HepG2 (cell line): ENCODE data around the gene SLC19A1. TPM values are rescaled to one million over a fixed set of nuclear protein-coding genes. Genes with fewer than 3 reads are reported as not detected.

Experiments
- AGO2 ChIP-seq: fragments of 200-400 bp; formaldehyde crosslinking; optimal IDR thresholded peaks from 2 replicates; pipeline ENCODE3; 2017; ENCODE audit warnings: mild to moderate bottlenecking, low read depth, low read length, moderate library complexity
- CCDC6 ChIP-seq: sonication (generic); formaldehyde crosslinking; IDR thresholded peaks from 2 replicates; pipeline ENCODE4 v1.8.1; 2022; ENCODE audit warnings: mild to moderate bottlenecking, missing genetic modification reagents, moderate library complexity
- DPF2 ChIP-seq: sonication (generic); formaldehyde crosslinking; IDR thresholded peaks from 2 replicates; pipeline ENCODE4 v1.4.0; 2020; ENCODE audit warnings: mild to moderate bottlenecking, low read depth, missing genetic modification reagents, borderline replicate concordance
- EEA1 ChIP-seq: sonication (generic); formaldehyde crosslinking; IDR thresholded peaks from 2 replicates; pipeline ENCODE4 v1.5.1; 2020; ENCODE audit warnings: mild to moderate bottlenecking, missing genetic modification reagents, borderline replicate concordance
- EED ChIP-seq: sonication (generic); formaldehyde crosslinking; IDR thresholded peaks from 2 replicates; pipeline ENCODE4 v1.5.0; 2020; ENCODE audit warnings: mild to moderate bottlenecking, missing genetic modification reagents
- MLLT10 ChIP-seq: sonication (generic); formaldehyde crosslinking; IDR thresholded peaks from 2 replicates; pipeline ENCODE4 v1.4.0; 2020; ENCODE audit warnings: missing genetic modification reagents
- NFE2L1 ChIP-seq: sonication (generic); formaldehyde crosslinking; IDR thresholded peaks from 2 replicates; pipeline ENCODE4 v1.4.0; 2020; ENCODE audit warnings: missing genetic modification reagents, mild to moderate bottlenecking, borderline replicate concordance
- RAD21 ChIP-seq: fragments of 450-650 bp; formaldehyde crosslinking; IDR thresholded peaks from 2 replicates; pipeline ENCODE4 v1.5.0; 2020; ENCODE audit warnings: mild to moderate bottlenecking
- SNAI1 ChIP-seq: sonication (generic); formaldehyde crosslinking; IDR thresholded peaks from 2 replicates; pipeline ENCODE4 v1.5.0; 2020; ENCODE audit warnings: mild to moderate bottlenecking, missing genetic modification reagents, borderline replicate concordance
- SPEN ChIP-seq: sonication (generic); formaldehyde crosslinking; IDR thresholded peaks from 2 replicates; pipeline ENCODE4 v1.5.1; 2020; ENCODE audit warnings: low read depth, mild to moderate bottlenecking, missing genetic modification reagents
- ZNF121 ChIP-seq: sonication (generic); formaldehyde crosslinking; IDR thresholded peaks from 2 replicates; pipeline ENCODE4 v1.5.0; 2020; ENCODE audit warnings: mild to moderate bottlenecking, missing genetic modification reagents
- ZNF44 ChIP-seq: sonication (generic); formaldehyde crosslinking; IDR thresholded peaks from 2 replicates; pipeline ENCODE4 v1.5.1; 2020; ENCODE audit warnings: mild to moderate bottlenecking, missing genetic modification reagents
- ZNF446 ChIP-seq: sonication (generic); formaldehyde crosslinking; IDR thresholded peaks from 2 replicates; pipeline ENCODE4 v1.5.0; 2020; ENCODE audit warnings: mild to moderate bottlenecking, missing genetic modification reagents
- ZNF496 ChIP-seq: sonication (generic); formaldehyde crosslinking; IDR thresholded peaks from 2 replicates; pipeline ENCODE4 v1.8.1; 2023; ENCODE audit warnings: mild to moderate bottlenecking, moderate library complexity, missing genetic modification reagents; ENCODE audit not compliant: insufficient replicate concordance
- ZNF547 ChIP-seq: sonication (generic); formaldehyde crosslinking; IDR thresholded peaks from 2 replicates; pipeline ENCODE4 v1.5.1; 2020; ENCODE audit warnings: mild to moderate bottlenecking, missing genetic modification reagents
- ZNF703 ChIP-seq: sonication (generic); formaldehyde crosslinking; IDR thresholded peaks from 2 replicates; pipeline ENCODE4 v1.5.1; 2020; ENCODE audit warnings: missing genetic modification reagents, mild to moderate bottlenecking, moderate library complexity, borderline replicate concordance
- ZNF772 ChIP-seq: sonication (generic); formaldehyde crosslinking; IDR thresholded peaks from 2 replicates; pipeline ENCODE4 v1.5.0; 2020; ENCODE audit warnings: mild to moderate bottlenecking, missing genetic modification reagents
- polyA plus RNA-seq, 8 experiments: library from polyadenylated mRNA; depleted of rRNA in 3 of 8; stranded (reverse) in 7 of 8; unstranded in 1 of 8; fragments of >200 nt; fragmentation: Illumina TruSeq in 4 of 8; extraction: Trizol in 4 of 8; gene quantifications; 2 replicates each; pipeline versions ENCODE4 v1.2.1 to v1.2.3, GENCODE V29; 2011 to 2016; ENCODE audit warnings: low read depth in 4 of 8, missing spikeins in 1 of 8, mixed read lengths in 1 of 8; ENCODE audit not compliant: insufficient read depth in 1 of 8
- total RNA-seq, 5 experiments: library from RNA; depleted of rRNA; stranded (reverse); fragments of >200 nt; fragmentation: Illumina TruSeq; extraction: Trizol; gene quantifications; 2 replicates each; pipeline ENCODE4 v1.2.3, GENCODE V29; 2016; ENCODE audit warnings: low read depth in 1 of 5
- TF ChIP-seq, protein P1 (sequence below): IDR thresholded peaks from 2 replicates; pipeline ENCODE4 v1.6.1; 2016
- TF ChIP-seq, protein P2 (sequence below): sonication (generic); formaldehyde crosslinking; IDR thresholded peaks from 2 replicates; pipeline ENCODE4 v1.5.0; 2020; ENCODE audit warnings: missing genetic modification reagents
- TF ChIP-seq, protein P3 (sequence below): fragments of 450-650 bp; IDR thresholded peaks from 2 replicates; pipeline ENCODE4 v1.6.1; 2017
- TF ChIP-seq, protein P4 (sequence below): sonication (generic); formaldehyde crosslinking; conservative IDR thresholded peaks from 2 replicates; pipeline ENCODE4 v1.5.0; 2020; ENCODE audit warnings: missing genetic modification reagents
- TF ChIP-seq, protein P5 (sequence below): sonication (generic); formaldehyde crosslinking; IDR thresholded peaks from 2 replicates; pipeline ENCODE4 v1.4.0; 2020; ENCODE audit warnings: mild to moderate bottlenecking, low read depth, missing genetic modification reagents

The SLC19A1 gene
- total and polyA plus RNA-seq, 2 of the 13 experiments (the other 11 are each of a cell fraction or from before 2014, with no cell fraction given) = 21.8 to 23.0 TPM

DNA sequence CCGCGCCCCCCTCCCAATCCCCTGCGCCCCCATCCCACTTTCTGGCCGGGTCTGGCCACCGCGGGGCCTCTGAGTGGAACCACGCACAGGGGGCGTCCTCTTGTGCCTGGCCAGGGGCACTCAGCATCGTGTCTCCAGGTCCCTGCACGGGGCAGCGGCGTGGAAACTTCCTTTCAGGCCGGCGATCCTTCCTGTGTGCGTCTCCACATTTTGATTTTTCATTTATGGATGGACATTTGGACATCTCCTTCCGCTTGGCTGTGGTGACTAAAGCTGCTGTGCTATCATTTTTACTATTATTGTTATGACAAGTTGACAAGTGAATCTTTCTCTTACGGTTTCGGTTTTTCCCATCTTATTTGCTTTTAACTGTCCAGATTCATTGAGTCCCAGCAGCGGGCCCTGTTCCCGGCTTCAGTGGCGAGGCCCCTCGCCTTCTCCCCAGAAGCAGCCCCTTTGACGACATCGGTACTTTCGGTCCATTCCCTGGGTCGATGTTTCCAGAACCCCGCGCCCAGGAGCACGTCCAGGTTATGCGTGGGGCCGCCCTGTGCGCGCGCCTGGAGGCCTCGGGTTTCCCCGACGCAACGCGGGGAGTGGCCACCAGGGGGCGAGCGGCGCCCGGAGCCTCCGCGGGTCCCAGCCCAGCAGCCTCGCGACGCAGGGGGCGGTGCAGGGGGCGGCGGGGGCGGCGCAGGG lies 12.4 kb upstream of the SLC19A1 start (continued):
- TF ChIP-seq ZNF703 = no peak; the same call in 1 of the 2 replicates
- TF ChIP-seq ZNF772 (CRISPR knock-in tag) = peak; percentile 52; the same call in 1 of the 2 replicates
- TF ChIP-seq SNAI1 (CRISPR knock-in tag) = no peak
- no peak for TF ChIP-seq MLLT10 (CRISPR knock-in tag)
- no peak for TF ChIP-seq EEA1 (CRISPR knock-in tag)
- peak; percentile 57 for TF ChIP-seq RAD21 (CRISPR knock-in tag)
- no peak for TF ChIP-seq EED (CRISPR knock-in tag)
- TF ChIP-seq, protein P1, sequence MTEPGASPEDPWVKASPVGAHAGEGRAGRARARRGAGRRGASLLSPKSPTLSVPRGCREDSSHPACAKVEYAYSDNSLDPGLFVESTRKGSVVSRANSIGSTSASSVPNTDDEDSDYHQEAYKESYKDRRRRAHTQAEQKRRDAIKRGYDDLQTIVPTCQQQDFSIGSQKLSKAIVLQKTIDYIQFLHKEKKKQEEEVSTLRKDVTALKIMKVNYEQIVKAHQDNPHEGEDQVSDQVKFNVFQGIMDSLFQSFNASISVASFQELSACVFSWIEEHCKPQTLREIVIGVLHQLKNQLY (CRISPR knock-in tag) = no peak
- no peak; the same call in 1 of the 2 replicates for TF ChIP-seq CCDC6 (CRISPR knock-in tag)
- TF ChIP-seq ZNF446 = no peak
- TF ChIP-seq, protein P2, sequence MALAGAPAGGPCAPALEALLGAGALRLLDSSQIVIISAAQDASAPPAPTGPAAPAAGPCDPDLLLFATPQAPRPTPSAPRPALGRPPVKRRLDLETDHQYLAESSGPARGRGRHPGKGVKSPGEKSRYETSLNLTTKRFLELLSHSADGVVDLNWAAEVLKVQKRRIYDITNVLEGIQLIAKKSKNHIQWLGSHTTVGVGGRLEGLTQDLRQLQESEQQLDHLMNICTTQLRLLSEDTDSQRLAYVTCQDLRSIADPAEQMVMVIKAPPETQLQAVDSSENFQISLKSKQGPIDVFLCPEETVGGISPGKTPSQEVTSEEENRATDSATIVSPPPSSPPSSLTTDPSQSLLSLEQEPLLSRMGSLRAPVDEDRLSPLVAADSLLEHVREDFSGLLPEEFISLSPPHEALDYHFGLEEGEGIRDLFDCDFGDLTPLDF (CRISPR knock-in tag) = peak; percentile 45; the same call in 1 of the 2 replicates
- TF ChIP-seq, protein P3, sequence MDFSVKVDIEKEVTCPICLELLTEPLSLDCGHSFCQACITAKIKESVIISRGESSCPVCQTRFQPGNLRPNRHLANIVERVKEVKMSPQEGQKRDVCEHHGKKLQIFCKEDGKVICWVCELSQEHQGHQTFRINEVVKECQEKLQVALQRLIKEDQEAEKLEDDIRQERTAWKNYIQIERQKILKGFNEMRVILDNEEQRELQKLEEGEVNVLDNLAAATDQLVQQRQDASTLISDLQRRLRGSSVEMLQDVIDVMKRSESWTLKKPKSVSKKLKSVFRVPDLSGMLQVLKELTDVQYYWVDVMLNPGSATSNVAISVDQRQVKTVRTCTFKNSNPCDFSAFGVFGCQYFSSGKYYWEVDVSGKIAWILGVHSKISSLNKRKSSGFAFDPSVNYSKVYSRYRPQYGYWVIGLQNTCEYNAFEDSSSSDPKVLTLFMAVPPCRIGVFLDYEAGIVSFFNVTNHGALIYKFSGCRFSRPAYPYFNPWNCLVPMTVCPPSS = no peak
- TF ChIP-seq NFE2L1 (CRISPR knock-in tag) = no peak
- TF ChIP-seq, protein P4, sequence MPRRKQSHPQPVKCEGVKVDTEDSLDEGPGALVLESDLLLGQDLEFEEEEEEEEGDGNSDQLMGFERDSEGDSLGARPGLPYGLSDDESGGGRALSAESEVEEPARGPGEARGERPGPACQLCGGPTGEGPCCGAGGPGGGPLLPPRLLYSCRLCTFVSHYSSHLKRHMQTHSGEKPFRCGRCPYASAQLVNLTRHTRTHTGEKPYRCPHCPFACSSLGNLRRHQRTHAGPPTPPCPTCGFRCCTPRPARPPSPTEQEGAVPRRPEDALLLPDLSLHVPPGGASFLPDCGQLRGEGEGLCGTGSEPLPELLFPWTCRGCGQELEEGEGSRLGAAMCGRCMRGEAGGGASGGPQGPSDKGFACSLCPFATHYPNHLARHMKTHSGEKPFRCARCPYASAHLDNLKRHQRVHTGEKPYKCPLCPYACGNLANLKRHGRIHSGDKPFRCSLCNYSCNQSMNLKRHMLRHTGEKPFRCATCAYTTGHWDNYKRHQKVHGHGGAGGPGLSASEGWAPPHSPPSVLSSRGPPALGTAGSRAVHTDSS (CRISPR knock-in tag) = no peak
- TF ChIP-seq, protein P5, sequence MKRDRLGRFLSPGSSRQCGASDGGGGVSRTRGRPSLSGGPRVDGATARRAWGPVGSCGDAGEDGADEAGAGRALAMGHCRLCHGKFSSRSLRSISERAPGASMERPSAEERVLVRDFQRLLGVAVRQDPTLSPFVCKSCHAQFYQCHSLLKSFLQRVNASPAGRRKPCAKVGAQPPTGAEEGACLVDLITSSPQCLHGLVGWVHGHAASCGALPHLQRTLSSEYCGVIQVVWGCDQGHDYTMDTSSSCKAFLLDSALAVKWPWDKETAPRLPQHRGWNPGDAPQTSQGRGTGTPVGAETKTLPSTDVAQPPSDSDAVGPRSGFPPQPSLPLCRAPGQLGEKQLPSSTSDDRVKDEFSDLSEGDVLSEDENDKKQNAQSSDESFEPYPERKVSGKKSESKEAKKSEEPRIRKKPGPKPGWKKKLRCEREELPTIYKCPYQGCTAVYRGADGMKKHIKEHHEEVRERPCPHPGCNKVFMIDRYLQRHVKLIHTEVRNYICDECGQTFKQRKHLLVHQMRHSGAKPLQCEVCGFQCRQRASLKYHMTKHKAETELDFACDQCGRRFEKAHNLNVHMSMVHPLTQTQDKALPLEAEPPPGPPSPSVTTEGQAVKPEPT (CRISPR knock-in tag) = no peak
- TF ChIP-seq ZNF547 (CRISPR knock-in tag) = no peak
- TF ChIP-seq ZNF121 = no peak
- TF ChIP-seq ZNF44 = no peak
- no peak for TF ChIP-seq ZNF496
- no peak for TF ChIP-seq DPF2
- TF ChIP-seq SPEN (CRISPR knock-in tag) = no peak
- TF ChIP-seq AGO2 = no peak
